ENCODE measurements around the gene C3orf20. TPM values are rescaled to one million over a fixed set of nuclear protein-coding genes. Genes with fewer than 3 reads are reported as not detected.

Gene C3orf20
- total RNA-seq, 1 experiment from 2014 or later = not detected

- no peak overlapping the region for H3K4me3 ChIP-seq (ENCODE audit: low read length)
- no TSS peak for BruUV-seq (replicated peaks)
- H3K9ac ChIP-seq (ENCODE audit: low read length) = no peak overlapping the region
- H3F3A ChIP-seq (ENCODE audit: low read length, unreplicated experiment) = no peaks in the 10 kb centered on the region
- TF ChIP-seq EZH2phosphoT487 (IDR thresholded peaks at IDR 0.05; ENCODE audit: borderline replicate concordance, low read length) = no peak
- no peak for TF ChIP-seq CTCF (conservative IDR thresholded peaks at IDR 0.05; ENCODE audit: low read depth, low read length)
- TF ChIP-seq EZH2 (IDR thresholded peaks at IDR 0.05; ENCODE audit: low read length, unreplicated experiment) = no peak
- no peaks in the 10 kb centered on the region for H3K4me1 ChIP-seq (ENCODE audit: insufficient read depth, low read length)
- ChIA-PET POLR2A (ENCODE audit: unreplicated experiment) (interaction anchor here (0.5 kb wide), 1 partner anchor 33 kb away, joined by 3 read pairs; no protein-coding TSS in a partner anchor), CTCF (no interaction called here)
- H3K36me3 ChIP-seq (ENCODE audit: low read depth, low read length) = no peaks in the 10 kb centered on the region
- H3K9me2 ChIP-seq (replicated peaks; ENCODE audit: low read length) = no peaks in the 10 kb centered on the region
- no peak overlapping the region for H3K27ac ChIP-seq (ENCODE audit: low read length)
- no peak overlapping the region for H2AFZ ChIP-seq (ENCODE audit: low read length)
- no peak overlapping the region for H3K4me2 ChIP-seq (ENCODE audit: low read length)
- intact Hi-C loops (cut with micrococcal nuclease) = no loop called here
- ATAC-seq (no peak), DNase-seq (no peak)
- no peaks in the 10 kb centered on the region for H3K79me2 ChIP-seq (ENCODE audit: low read length)
- peaks cover 14% of the 10 kb centered on the region for H3K27me3 ChIP-seq (ENCODE audit: low read length)
- no peaks in the 10 kb centered on the region for H3K9me3 ChIP-seq (ENCODE audit: low read length)
- H4K20me1 ChIP-seq (ENCODE audit: low read length) = no peaks in the 10 kb centered on the region
These were observed 16.8 kb downstream of the C3orf20 start for GRCh38 chr3:14691719-14692118.

GRCh38 chr3:14698601-14699244, 23.8 kb downstream of the C3orf20 start:
- H3K9ac ChIP-seq (ENCODE audit: low read length) = no peak overlapping the region
- ChIA-PET CTCF (no interaction called here), POLR2A (ENCODE audit: unreplicated experiment) (no interaction called here)
- H4K20me1 ChIP-seq (ENCODE audit: low read length) = no peaks in the 10 kb centered on the region
- no peak for ATAC-seq
- no peaks in the 10 kb centered on the region for H3K27me3 ChIP-seq (ENCODE audit: low read length)
- intact Hi-C loops (cut with micrococcal nuclease) = no loop called here
- BruUV-seq (replicated peaks) = no TSS peak
- H3K9me2 ChIP-seq (replicated peaks; ENCODE audit: low read length) = no peaks in the 10 kb centered on the region
- H3K4me2 ChIP-seq (ENCODE audit: low read length) = no peak overlapping the region
- H3K27ac ChIP-seq (ENCODE audit: low read length) = no peak overlapping the region
- H3K9me3 ChIP-seq (ENCODE audit: low read length) = no peaks in the 10 kb centered on the region
- H3K36me3 ChIP-seq (ENCODE audit: low read depth, low read length) = no peaks in the 10 kb centered on the region
- H3K4me3 ChIP-seq (ENCODE audit: low read length) = no peak overlapping the region
- H3K79me2 ChIP-seq (ENCODE audit: low read length) = no peaks in the 10 kb centered on the region
- TF ChIP-seq EZH2phosphoT487 (IDR thresholded peaks at IDR 0.05; ENCODE audit: borderline replicate concordance, low read length) = no peak
- no peak for TF ChIP-seq EZH2 (IDR thresholded peaks at IDR 0.05; ENCODE audit: low read length, unreplicated experiment)
- TF ChIP-seq CTCF (conservative IDR thresholded peaks at IDR 0.05; ENCODE audit: low read depth, low read length) = no peak
- DNase-seq = no peak
- H3F3A ChIP-seq (ENCODE audit: low read length, unreplicated experiment) = no peaks in the 10 kb centered on the region
- H3K4me1 ChIP-seq (ENCODE audit: insufficient read depth, low read length) = no peaks in the 10 kb centered on the region
- H2AFZ ChIP-seq (ENCODE audit: low read length) = no peak overlapping the region

GRCh38 chr3:14699643-14700042, 24.7 kb downstream of the C3orf20 start:
- ChIA-PET CTCF (no interaction called here), POLR2A (ENCODE audit: unreplicated experiment) (no interaction called here)
- TF ChIP-seq EZH2 (IDR thresholded peaks at IDR 0.05; ENCODE audit: low read length, unreplicated experiment) = no peak
- no peak for TF ChIP-seq CTCF (conservative IDR thresholded peaks at IDR 0.05; ENCODE audit: low read depth, low read length)
- TF ChIP-seq EZH2phosphoT487 (IDR thresholded peaks at IDR 0.05; ENCODE audit: borderline replicate concordance, low read length) = no peak

More at GRCh38 chr3:14699643-14700042, 24.7 kb downstream of the C3orf20 start:
- no peak for DNase-seq
- H3K36me3 ChIP-seq (ENCODE audit: low read depth, low read length) = no peaks in the 10 kb centered on the region
- no peaks in the 10 kb centered on the region for H3K27me3 ChIP-seq (ENCODE audit: low read length)
- H3K9me3 ChIP-seq (ENCODE audit: low read length) = no peaks in the 10 kb centered on the region
- intact Hi-C loops (cut with micrococcal nuclease) = no loop called here
- H3K4me3 ChIP-seq (ENCODE audit: low read length) = no peak overlapping the region
- H3K9ac ChIP-seq (ENCODE audit: low read length) = no peak overlapping the region
- no TSS peak for BruUV-seq (replicated peaks)
- H3K79me2 ChIP-seq (ENCODE audit: low read length) = no peaks in the 10 kb centered on the region
- no peaks in the 10 kb centered on the region for H3F3A ChIP-seq (ENCODE audit: low read length, unreplicated experiment)
- no peak overlapping the region for H3K27ac ChIP-seq (ENCODE audit: low read length)
- no peak overlapping the region for H2AFZ ChIP-seq (ENCODE audit: low read length)
- no peaks in the 10 kb centered on the region for H3K4me1 ChIP-seq (ENCODE audit: insufficient read depth, low read length)
- ATAC-seq = no peak
- no peaks in the 10 kb centered on the region for H3K9me2 ChIP-seq (replicated peaks; ENCODE audit: low read length)
- no peaks in the 10 kb centered on the region for H4K20me1 ChIP-seq (ENCODE audit: low read length)
- H3K4me2 ChIP-seq (ENCODE audit: low read length) = no peak overlapping the region

Measured in PC-3 (cell line).